Measurements from ENCODE around the gene MTUS2.

DNA sequence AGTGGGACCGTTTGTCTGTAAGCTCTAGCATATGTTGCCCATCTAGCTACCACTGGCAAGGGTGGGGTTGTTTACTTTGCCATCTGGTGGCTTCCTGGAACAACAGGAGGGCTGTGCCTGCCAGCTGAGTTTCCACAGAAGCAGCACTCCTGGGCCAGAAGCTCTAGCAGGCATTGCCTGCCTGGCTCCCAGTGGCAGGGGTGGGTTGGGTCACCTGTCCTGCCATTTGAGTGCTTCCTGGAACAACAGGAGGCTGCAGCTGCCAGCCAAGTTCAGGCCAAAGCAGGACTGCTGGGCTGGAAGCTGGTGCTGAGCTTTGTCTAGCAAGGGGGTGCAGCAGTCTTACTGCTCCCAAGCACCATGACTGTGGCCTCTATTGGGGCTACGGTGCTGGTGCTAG is 239.7 kb downstream of the MTUS2 start:
- TF ChIP-seq CTCF (IDR thresholded peaks at IDR 0.05 in 8 of 11, conservative IDR thresholded peaks at IDR 0.05 in 3 of 11) (no peak), POLR2AphosphoS5 (IDR thresholded peaks at IDR 0.05) (no peak), POLR2A (IDR thresholded peaks at IDR 0.05) (no peak)
